GM21619 (cell line): ENCODE data around the gene GRIK5.
A peak's percentile ranks its signal among the peaks of the same experiment; 100 is the strongest.
"Not testable (repeated sequence)": the region's sequence is repeated elsewhere in the genome, so short reads cannot be mapped to it uniquely, and the experiment has no call there.

Experiments
- ATAC-seq: cut with Tn5 transposase; IDR thresholded peaks from one replicate; pipeline ENCODE4 v1.9.1; 2021; ENCODE audit not compliant: unreplicated experiment

The GRIK5 gene

GRCh38 chr19:42069619-42070351 is at the start of gene GRIK5:
Gene GRIK5, minus strand, starts transcription at chr19:42070206. Its CDS starts 4,436 bp downstream, at chr19:42065770.
- no peak for ATAC-seq

GRCh38 chr19:42117076-42117475 is 47.1 kb upstream of the GRIK5 start:
- no peak for ATAC-seq

GRCh38 chr19:42116308-42117075 is 46.5 kb upstream of the GRIK5 start:
- no peak for ATAC-seq

- no peak for ATAC-seq
Measured at GRCh38 chr19:42115705-42116104, 45.7 kb upstream of the GRIK5 start.

- no peak for ATAC-seq
Measured at GRCh38 chr19:42115219-42115618, 45.2 kb upstream of the GRIK5 start.

- ATAC-seq: peak; percentile 53
Measured at GRCh38 chr19:42114412-42114811, 44.4 kb upstream of the GRIK5 start.

GRCh38 chr19:42113641-42114348 is 43.8 kb upstream of the GRIK5 start:
- ATAC-seq: peak; percentile 49

GRCh38 chr19:42111811-42112210 is 41.8 kb upstream of the GRIK5 start:
- no peak for ATAC-seq

- ATAC-seq: no peak
Measured at GRCh38 chr19:42111384-42111783, 41.4 kb upstream of the GRIK5 start.

GRCh38 chr19:42110658-42111057 is 40.7 kb upstream of the GRIK5 start:
- ATAC-seq: no peak

GRCh38 chr19:42109896-42110295 is 39.9 kb upstream of the GRIK5 start:
- no peak for ATAC-seq

GRCh38 chr19:42108527-42109389 is 38.8 kb upstream of the GRIK5 start:
- ATAC-seq: peak; percentile 76

GRCh38 chr19:42105368-42105767 is 35.4 kb upstream of the GRIK5 start:
- no peak for ATAC-seq

GRCh38 chr19:42102877-42103276 is 32.9 kb upstream of the GRIK5 start:
- no peak for ATAC-seq

- not testable (repeated sequence) for ATAC-seq
Measured at GRCh38 chr19:42100241-42100640, 30.2 kb upstream of the GRIK5 start.

- ATAC-seq: no peak
Measured at GRCh38 chr19:42099336-42099925, 29.4 kb upstream of the GRIK5 start.

GRCh38 chr19:42098781-42099180 is 28.8 kb upstream of the GRIK5 start:
- ATAC-seq: no peak

GRCh38 chr19:42097461-42097860 is 27.5 kb upstream of the GRIK5 start:
- no peak for ATAC-seq

- no peak for ATAC-seq
Measured at GRCh38 chr19:42096255-42096837, 26.3 kb upstream of the GRIK5 start.

- ATAC-seq: no peak
Measured at GRCh38 chr19:42095814-42096230, 25.8 kb upstream of the GRIK5 start.
